NCI-H2081 treated with DMSO at 0.1 percent for 48 hours (cell line): ENCODE measurements around the gene MORC4.

Experiments
- DNase-seq: peaks from one replicate; lab custom pipeline; 2025; lab: John Stamatoyannopoulos, UW

MORC4 gene

GRCh38 chrX:106905064-106905708, 94.8 kb downstream of the MORC4 start:
- no peak for DNase-seq

- no peak for DNase-seq
These were observed 96.0 kb downstream of the MORC4 start for GRCh38 chrX:106903856-106904528.

GRCh38 chrX:106903291-106903824, 96.7 kb downstream of the MORC4 start, which contains the start of gene RIPPLY1:
Gene RIPPLY1, minus strand, starts transcription at chrX:106903341. Its CDS starts 54 bp downstream, at chrX:106903287.
- no peak for DNase-seq

GRCh38 chrX:106902684-106903083, 97.3 kb downstream of the MORC4 start:
- no peak for DNase-seq

- DNase-seq: no peak
These were observed 98.2 kb downstream of the MORC4 start for GRCh38 chrX:106901781-106902219.

- DNase-seq: no peak
These were observed 98.7 kb downstream of the MORC4 start for GRCh38 chrX:106901341-106901740.

GRCh38 chrX:106899841-106900240, 100.2 kb downstream of the MORC4 start:
- DNase-seq: no peak

- DNase-seq: no peak
These were observed 100.7 kb downstream of the MORC4 start for GRCh38 chrX:106899276-106899675.

- DNase-seq: no peak
These were observed 101.5 kb downstream of the MORC4 start for GRCh38 chrX:106898462-106898861.

GRCh38 chrX:106897259-106897658, 102.8 kb downstream of the MORC4 start:
- no peak for DNase-seq

- DNase-seq: no peak
These were observed 105.0 kb downstream of the MORC4 start for GRCh38 chrX:106894978-106895452.

- DNase-seq: peak; percentile 57
These were observed 105.6 kb downstream of the MORC4 start for GRCh38 chrX:106894392-106894909.

GRCh38 chrX:106891762-106892460, 108.1 kb downstream of the MORC4 start:
- DNase-seq: no peak
